Caki2 (cell line): ENCODE results near the gene TOX2. TPM values are rescaled to one million over a fixed set of nuclear protein-coding genes. Genes with fewer than 3 reads are reported as not detected.

ENCODE experiments used
- DNase-seq: peaks from one replicate; pipeline ENCODE4 v3.0.0-alpha.2; 2015; ENCODE audit warnings: low read depth
- in situ Hi-C: cut with HindIII; loops from 2 replicates; pipeline ENCODE4 v1.10.0; 2016; ENCODE audit warnings: low sequenced_read_pairs, low pct_unique_long_range_greater_than_20kb, mixed read lengths
- total RNA-seq: library from RNA; depleted of rRNA; stranded (reverse); fragments of >200 nt; shearing (Covaris generic); gene quantifications from 2 replicates; pipeline ENCODE4 v1.2.3, GENCODE V29; 2014; ENCODE audit warnings: low replicate concordance

TOX2 gene
- total RNA-seq, 1 experiment from 2014 or later = not detected

DNA sequence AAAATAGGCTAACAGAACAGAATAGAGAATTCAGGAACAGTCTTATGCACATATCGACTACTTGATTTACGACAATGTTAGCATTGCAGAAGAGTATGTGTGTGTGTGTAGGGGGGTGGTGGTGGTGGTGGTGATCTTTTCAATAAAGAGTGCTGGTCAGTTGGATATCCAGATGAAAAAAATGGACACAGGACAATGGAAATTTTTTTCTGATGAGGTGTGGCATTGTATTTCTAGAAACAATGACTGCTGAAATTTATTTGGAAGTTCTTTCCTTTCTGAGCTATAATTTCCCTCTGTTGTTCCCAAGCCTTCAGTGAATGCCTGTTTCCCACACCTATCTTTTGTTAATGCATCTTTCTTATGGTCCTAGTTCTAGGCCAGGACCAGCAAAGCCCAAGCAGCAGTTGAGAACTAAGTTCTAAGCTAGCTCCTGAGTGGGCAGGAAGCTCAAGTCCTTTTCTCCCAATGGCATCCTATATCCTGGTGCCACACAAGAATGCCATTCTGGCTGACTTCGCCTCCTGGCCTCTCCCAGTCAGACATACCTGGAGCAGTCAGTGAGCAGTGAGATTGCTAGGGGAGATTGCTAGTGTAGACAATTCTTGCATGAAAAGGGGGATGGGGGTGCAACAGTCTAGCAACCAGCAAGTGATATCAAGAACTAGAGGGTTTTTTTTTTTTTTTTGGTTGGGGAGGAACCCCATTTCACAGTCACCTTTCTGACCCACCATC, 1.2 kb upstream of the TOX2 start:
- DNase-seq = no peak
- in situ Hi-C loops = no loop called here

DNA sequence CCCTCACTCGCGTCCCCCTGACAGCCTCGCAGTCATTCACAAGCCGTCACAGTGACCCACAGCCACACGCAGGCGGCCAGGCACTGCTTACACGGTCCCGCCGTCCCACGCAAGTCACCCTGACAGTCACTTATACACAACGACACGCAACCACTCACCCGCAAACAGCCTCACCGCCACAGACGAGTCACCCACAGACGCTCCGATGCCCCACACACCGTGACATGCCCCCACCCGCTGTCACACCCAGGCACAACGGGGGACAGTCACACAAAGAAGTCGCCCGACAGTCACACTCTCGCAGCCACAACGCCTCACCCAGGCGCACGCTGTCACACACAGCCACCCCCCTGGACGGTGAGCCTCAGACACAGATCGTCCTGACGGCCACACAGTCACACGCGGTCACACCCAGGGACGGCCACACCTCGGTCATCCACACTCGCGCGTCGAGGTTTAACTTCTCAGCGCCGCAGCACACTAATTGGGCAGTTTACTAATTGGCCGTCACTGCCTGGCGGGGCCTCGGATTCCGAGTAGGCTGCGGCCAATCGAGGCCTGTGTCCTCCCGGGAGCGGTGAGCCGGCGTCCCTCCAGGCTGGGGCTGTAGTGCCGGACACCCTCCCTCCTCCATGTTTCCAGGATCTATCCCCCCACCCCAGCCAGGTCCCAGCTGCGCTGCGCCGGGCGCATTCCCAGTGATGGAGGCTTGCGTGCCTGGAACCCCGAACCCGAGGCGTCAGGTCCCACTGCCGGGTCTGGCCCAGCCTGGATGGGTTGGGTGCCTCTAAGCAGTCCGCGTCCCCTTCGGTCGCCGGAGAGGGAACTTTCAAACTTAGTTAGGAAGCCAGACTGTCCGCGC, 790 bp downstream of the TOX2 start:
- in situ Hi-C loops = no loop called here
- no peak for DNase-seq

DNA sequence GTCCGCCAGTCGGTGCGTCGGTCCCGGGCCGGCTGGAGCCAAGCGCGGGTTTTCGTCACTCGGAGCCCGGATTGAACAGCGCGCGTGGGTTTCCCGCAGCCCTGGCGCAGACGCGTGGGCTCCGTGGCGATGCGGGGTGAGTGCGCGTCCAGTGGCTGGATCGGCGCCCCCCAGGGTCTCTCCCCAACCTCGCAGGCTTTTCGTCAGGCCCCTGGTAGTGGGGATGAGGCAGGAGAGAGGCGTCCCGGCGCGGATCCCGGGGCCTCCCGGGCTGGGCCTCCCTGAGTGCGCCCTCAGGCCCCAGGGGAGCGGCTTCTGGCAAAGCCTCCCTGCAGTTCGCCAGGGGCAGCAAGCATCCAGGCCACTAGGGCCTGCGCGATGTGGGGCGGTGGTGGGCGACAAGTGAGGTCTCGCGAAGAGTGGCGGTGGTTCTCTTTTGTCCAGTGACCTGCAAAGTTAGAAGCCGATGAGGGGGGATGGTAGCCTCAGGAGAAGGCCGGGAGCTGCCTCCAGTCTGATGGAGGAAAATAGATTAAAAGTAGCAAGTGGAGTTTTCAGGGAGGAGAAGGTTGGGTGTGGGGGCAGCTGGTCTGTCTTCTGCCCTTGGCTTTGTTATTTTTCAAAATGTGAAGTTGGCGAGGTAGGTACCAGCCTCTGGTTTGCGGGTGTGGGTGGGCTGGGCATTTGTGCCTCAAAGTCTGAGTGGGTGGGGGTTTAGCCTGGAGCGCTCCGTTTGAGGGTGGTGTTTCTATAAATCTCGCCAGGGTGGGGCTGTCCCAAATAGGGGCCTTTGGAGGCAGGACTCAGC, 1.6 kb downstream of the TOX2 start:
- in situ Hi-C loops = no loop called here
- DNase-seq = no peak

DNA sequence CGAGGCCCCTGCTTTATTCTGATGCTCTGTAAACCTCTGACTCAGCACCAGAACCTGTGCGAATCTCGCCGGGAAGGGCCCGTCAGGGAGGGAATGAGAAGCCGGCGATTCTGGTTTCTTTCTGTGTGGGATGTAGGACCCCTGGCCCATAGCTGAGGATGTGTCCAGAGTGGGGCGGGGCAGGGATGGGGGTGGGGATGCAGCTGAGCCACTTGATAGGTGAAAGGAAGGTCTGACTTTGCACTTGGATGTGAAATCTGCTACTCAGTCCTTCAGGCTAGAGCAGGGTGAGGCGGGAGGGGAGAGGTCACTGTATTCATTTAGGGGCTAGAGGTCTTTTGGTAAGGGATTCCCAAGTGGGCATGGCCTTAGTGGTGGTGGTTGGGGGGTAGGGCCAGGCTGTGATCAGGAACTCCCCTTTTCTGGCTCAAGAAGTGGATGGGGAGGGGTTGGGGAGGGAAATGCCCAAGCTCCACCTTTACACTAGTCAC, 2.3 kb downstream of the TOX2 start:
- DNase-seq = no peak

DNA sequence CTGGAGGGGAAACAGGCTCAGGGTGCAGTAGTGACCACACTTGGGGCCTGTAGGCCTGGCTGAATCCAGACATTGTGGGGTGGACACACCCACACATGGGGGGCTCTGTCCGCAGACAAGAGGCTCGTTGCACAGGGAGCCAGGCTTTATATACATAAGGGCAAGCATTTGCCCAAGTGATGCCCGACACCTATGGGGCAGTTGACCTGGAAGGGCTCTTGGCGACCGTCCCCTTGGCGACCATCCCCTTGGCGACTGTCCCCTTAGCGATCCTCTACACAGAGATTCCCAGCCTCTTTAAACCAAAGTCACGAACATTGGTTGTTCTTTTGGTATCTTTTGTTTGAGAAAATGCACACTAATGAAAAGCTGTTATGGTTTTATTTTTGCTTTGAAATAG, 2.7 kb downstream of the TOX2 start:
- DNase-seq = no peak
- in situ Hi-C loops = no loop called here

More for the DNA sequence above, 2.3 kb downstream of the TOX2 start:
- in situ Hi-C loops = no loop called here

DNA sequence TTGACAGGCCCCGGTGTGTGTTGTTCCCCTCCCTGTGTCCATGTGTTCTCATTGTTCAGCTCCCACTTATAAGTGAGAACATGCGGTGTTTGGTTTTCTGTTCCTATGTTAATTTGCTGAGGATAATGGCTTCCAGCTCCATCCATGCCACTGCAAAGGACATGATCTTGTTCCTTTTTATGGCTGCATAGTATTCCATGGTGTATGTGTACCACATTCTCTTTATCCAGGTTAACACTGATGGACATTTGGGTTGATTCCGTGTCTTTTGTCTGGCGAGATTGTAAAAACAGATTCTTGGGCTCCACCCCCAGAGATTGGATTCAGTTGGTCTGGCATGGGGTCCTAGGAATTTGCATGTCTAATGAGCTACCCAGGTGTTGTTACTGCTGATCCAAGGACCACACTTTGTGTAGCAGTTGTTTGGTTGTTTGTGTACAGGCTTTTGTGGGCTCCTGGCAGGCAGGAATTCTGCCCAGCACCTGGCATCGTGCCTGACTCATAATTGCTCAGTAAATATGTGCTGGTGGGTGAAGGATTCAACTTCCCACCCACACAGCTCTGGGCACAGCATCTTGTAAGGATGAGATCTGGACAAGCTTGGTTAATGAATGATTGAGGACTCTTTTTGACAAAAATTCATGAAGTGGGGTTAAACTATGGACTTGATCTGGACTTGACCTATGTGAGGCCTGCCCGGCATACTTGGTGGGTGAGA, 5.2 kb downstream of the TOX2 start:
- no peak for DNase-seq
- in situ Hi-C loops = no loop called here

DNA sequence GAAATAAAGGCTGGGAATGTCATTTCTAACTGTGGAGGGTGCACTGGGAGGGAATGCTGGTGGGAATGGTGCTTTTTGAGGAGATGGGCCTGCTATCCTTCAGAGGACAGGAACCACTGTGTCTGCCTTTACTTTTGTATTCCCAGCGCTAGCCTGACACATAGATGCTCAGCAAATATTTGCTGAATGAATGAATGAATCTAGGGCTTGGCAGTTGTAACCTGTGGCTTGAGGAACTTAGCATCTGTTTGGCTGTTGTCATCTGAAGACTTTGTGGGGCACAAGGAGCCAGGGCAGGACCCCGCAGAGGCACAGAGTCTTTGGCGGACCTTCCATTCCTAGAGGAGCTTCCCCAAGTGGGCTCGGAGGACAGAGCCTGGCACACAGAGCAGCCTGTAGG, 6.1 kb downstream of the TOX2 start:
- DNase-seq = no peak
- in situ Hi-C loops = no loop called here

DNA sequence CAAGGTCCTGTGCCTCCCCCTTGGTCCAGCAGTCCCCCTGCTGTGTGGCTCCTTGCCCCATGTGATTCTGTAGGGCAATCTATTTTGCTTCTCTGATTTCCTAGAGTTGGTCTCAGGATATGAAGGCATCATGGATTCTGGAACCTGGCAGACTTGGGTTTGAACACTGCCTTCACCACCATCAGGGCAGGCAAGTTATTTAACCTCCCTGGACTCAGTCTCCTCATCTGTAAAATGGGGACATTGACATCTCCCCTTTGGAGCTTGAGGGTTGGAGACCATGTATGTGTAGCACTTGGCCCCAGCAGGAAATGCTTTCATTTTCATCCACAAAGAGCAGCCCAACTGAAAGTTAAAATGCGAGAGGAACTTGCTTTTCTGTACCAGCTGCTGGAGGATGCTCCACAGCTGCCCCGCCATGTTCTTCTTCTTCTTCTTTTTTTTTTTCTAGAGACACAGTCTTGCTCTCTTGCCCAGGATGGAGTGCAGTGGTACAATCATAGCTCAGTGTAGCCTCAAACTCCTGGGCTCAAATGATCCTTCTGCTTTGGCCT, 6.7 kb downstream of the TOX2 start:
- in situ Hi-C loops = no loop called here
- no peak for DNase-seq

DNA sequence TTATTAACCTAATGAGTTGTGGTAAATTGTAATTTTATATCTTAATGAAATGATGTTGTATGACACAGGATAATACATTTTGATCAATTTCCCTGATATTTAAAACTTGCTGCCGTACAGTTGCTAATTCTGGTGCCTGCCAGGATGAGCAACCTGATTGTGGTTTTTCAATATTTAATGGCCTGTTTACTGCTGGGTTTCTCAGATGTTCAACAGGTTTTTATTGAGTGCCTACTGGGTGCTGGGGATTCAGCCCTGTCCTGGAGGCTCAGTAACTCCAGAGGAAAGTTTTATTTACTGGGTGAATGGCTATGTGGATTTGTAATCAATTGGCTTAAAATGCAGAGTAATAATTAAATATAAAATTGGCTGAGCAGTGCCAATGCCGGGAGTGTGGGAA, 8.0 kb downstream of the TOX2 start:
- DNase-seq = no peak
- in situ Hi-C loops = no loop called here

DNA sequence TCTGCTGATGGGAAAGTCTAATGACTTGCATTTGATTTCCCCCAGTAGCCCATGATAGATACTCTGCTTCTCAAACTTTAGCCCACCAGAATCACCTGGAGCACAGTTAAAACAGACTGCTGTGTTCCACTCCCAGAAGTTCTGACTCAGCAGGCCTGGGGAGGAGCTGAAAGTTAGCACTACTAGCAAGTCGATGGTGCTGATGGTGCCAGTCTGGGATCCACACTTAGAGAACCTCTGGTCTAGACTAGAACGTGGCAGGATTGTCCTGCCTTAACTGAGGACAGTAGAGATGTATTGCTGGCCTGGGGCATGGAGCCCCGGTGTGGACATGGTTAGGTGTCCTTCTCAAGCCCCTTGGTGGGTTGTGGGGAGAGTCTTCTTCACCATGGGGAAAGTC, 8.7 kb downstream of the TOX2 start:
- no peak for DNase-seq
- in situ Hi-C loops = no loop called here

DNA sequence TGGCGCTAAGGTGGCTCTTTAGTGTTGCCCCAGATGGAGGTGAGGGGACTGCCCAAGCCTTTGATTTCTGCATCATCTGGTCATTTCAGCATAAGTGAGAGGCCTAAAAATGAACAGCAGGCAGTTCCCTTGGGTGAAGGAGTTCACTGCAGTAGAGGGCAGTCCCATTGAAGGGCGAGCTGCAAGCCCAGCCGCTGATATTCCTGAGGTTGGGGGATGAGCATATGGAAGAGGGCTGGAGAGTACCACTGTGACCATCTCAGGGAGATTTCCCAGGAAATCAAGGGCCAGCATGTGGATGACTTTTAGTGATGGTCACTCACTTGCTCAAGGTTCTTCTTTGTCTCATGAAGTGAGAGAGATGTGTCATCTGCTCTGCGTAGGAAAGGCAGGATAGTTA, 9.3 kb downstream of the TOX2 start:
- DNase-seq = no peak

DNA sequence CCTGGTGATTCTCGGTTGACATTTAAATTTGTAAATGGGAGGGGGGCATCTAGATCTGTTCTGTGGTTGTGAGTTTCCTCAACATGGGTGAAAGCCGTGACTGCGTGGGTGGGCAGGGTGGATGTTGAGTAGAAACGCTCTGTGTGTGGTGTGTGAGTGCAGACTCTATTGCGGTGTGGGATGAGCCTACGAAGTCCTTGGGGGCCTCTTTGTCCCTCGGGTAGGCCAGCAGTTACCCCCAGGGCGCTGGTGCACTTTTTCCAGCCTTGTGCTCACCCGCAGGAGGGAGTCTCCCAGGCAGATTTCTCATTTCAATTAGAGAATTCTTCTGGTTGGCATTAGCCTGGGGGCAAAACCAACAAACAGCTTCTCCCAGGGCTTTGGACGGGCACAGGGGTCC, 10.6 kb downstream of the TOX2 start:
- DNase-seq = no peak
- in situ Hi-C loops = no loop called here

More for the DNA sequence above, 9.3 kb downstream of the TOX2 start:
- in situ Hi-C loops = no loop called here

DNA sequence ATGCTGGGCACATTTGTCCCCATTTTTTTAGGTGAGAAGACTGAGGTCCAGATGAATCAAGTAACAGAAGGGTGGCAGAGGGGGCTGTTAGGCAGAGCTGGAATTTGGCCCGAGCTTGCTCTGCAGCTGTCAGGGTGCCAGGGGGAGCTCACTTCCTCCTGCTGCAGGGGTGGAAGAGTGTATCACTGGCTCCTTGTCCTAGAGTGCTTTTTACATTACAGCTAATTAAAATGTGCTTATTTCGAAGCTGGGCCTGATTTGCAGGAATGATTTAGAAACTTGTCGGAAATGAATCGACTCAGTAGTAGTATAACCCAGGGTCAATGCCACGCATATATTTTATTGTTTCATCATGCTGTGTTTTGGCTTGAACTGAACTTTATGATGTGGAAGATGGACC, 11.1 kb downstream of the TOX2 start:
- DNase-seq = no peak
- in situ Hi-C loops = no loop called here

DNA sequence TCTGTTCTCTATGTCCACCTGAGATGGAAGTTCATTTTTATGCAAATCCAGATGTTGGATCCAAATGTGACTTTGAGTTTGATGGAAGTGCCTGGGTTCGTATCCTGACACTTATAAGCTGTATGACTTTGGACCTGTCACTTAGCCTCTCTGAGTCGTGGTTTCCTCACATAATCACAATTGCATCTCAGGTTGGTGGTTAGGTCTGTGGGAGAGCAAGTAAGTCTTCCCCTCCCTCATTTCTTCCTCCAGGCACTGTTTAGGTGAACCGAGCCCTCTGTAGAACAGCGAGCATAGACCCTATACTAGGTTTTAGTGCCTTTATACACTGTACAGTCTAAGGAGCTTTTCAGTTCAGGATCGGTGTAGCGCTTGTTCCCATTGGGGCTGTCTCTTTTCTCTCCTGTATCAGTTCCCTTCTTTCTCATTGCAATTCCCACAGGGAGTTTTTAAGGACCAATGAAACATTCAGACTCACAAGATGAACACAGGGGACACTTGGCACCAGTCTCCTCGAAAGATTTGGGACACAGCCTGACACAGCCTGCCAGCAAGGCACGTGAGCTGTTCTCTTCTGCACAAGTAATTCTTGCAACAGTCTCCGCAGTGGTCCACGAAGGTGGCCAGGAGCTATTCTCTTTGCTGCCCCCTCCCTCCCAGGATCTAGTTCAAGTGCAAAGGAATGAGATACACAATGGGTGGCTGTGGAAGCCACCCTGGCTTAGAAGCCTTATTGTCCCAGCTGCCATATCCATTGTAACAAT, 11.8 kb downstream of the TOX2 start:
- in situ Hi-C loops = no loop called here
- no peak for DNase-seq

DNA sequence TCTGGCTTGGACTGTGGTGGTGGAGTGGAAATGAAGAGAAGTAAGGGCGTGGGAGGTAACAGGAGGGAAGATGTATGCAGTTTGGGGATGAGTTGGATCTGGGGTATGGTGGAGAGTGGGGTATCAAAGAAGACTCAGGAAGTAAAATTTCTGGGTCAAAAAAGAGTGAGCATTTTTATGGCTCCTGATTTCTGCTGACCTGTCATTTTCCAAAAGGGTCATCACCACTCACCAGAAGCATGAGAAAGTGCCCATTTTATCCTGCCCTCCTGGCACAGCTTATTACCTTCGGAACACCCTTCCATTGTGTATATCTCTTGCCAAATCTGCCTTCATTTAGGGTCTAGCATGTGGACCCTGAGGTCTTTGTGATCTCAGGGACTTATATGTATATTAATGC, 17.3 kb downstream of the TOX2 start:
- DNase-seq = no peak
- in situ Hi-C loops = no loop called here

DNA sequence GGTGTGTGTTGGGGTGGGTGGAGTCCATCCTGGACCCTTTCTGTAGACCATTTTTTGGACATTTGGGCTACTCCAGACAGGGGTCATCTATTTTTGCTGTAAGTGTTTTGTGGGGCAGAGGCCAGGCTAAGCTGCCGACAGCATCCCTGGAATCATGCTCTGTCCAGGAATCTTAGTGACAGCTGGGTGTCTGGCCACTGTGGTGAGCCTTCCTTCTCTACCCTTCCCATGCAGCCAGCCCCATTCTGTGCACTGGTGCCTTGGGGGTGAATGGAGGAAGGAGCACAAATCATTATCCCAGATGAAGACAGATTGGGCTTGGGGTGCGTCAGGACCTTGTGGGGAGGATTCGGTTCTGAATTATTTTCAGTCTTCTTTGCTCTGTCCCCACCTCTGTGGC, 20.2 kb downstream of the TOX2 start:
- in situ Hi-C loops = no loop called here
- DNase-seq = no peak

DNA sequence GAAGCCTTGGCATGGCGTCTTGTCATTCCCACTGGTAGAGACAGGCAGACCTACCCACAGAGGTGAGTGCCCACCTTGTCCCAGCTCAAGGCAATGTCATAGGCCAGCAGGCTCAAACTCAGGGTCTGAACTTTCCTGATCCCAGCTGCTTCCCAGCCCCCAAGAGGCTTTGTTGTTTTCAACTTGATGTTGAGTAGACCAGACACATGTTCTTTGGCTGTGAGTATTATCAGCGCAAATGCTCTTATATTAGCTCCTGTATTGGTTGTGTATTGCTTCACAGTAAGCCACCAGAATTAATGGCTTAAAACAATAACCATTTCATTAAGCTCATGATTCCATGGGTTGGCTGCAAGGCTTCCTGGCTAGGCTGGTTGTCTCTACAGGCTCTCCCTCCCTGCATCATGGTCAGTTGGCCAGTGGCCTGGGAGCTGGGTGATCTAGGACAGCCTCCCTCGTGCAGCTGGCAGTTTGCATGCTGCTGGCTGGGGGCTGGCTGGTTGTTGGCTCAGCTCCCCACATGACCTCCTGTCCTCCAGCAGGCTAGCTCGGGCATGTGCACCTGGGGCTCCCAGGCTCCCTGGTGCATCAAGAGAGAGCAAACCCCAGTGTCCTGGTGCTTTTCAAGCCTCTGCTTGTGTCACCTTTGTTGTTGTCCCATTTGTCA, 21.6 kb downstream of the TOX2 start:
- in situ Hi-C loops = no loop called here
- DNase-seq = no peak
